Activated CD8-positive, alpha-beta T cell treated with anti-CD3 and anti-CD28 coated beads for 36 hours (primary cell): ENCODE results near the gene KRTAP5-9. TPM values are rescaled to one million over a fixed set of nuclear protein-coding genes. Genes with fewer than 3 reads are reported as not detected.
A peak's percentile ranks its signal among the peaks of the same experiment; 100 is the strongest.
"Not testable (repeated sequence)": the region's sequence is repeated elsewhere in the genome, so short reads cannot be mapped to it uniquely, and the experiment has no call there.

Experiments used
- ATAC-seq: fragments of 200-7000 bp; cut with Tn5 transposase; one replicate; pipeline ENCODE4 v1.10.0; 2021; ENCODE audit warnings: mild to moderate bottlenecking, moderate library complexity
- CTCF ChIA-PET: fragments of 350-600 bp; sonication (Branson Sonifier 250); formaldehyde crosslinking; loops from one replicate; lab custom pipeline; 2021; ENCODE audit warnings: antibody characterized with exemption; lab: Charles Lee
- POLR2A ChIA-PET: fragments of 350-600 bp; sonication (Branson Sonifier 250); formaldehyde crosslinking; loops from one replicate; lab custom pipeline; 2021; ENCODE audit warnings: antibody characterized with exemption; lab: Charles Lee
- DNase-seq: peaks from one replicate; pipeline ENCODE4 v3.0.0-alpha.2; 2020
- H3K27ac Mint-ChIP-seq: one replicate; pipeline ENCODE4 v1.8.0; 2021; ENCODE audit warnings: mild to moderate bottlenecking, mixed read lengths
- H3K27me3 Mint-ChIP-seq: one replicate; pipeline ENCODE4 v1.8.0; 2021; ENCODE audit warnings: mixed read lengths
- H3K36me3 Mint-ChIP-seq: one replicate; pipeline ENCODE4 v1.8.0; 2021; ENCODE audit warnings: low read depth, mixed read lengths
- H3K4me1 Mint-ChIP-seq: one replicate; pipeline ENCODE4 v1.8.0; 2021; ENCODE audit warnings: low read depth, mixed read lengths
- H3K4me3 Mint-ChIP-seq: one replicate; pipeline ENCODE4 v1.8.0; 2021; ENCODE audit warnings: mild to moderate bottlenecking, moderate library complexity, mixed read lengths
- H3K9me3 Mint-ChIP-seq: one replicate; pipeline ENCODE4 v1.8.0; 2021; ENCODE audit warnings: mixed read lengths
- intact Hi-C: fragments of 100-400 bp; cut with micrococcal nuclease; formaldehyde crosslinking; loops from one replicate; pipeline ENCODE4 v1.10.0; 2022
- total RNA-seq, 2 experiments: library from RNA; stranded (reverse); gene quantifications; one replicate each; pipeline ENCODE4 v1.2.3, GENCODE V29; 2021
- TF ChIP-seq, protein P1 (sequence below): fragments of 200-600 bp; IDR thresholded peaks from one replicate; pipeline ENCODE4 v1.8.0; 2022; ENCODE audit warnings: antibody characterized with exemption, mild to moderate bottlenecking

Gene KRTAP5-9
- total RNA-seq, 2 experiments from 2014 or later, result not detected

DNA sequence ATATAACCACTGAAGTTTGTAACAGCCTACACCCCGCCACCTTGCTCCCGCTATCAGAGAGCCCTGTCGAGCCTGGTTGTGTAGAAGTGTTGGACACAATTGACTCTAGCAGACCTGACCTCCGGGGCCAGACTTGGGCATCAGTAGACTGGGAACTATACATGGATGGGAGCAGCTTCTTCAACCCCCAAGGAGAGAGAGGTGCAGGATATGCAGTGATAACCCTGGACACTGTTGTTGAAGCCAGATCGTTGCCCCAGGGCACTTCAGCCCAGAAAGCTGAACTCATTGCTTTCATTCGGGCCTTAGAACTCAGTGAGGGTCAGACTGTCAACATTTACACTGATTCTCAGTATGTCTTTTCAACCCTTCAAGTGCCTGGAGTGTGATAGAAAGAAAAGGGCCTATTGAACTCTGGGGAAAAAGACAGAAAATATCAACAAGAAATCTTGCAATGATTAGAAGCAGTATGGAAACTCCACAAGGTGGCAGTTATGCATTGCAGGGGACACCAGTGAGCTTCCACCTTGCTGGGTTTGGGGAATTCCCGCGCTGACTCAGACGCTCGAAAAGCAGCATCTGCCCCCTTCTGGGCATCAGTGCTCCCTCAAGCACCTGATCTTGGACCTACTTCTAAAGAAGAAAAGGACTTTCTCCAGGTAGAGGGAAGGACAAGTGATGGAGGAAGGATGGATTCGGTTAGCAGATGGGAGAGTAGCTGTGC lies 40.8 kb downstream of the KRTAP5-9 start:
- DNase-seq, result peak; percentile 85
- TF ChIP-seq, protein P1, sequence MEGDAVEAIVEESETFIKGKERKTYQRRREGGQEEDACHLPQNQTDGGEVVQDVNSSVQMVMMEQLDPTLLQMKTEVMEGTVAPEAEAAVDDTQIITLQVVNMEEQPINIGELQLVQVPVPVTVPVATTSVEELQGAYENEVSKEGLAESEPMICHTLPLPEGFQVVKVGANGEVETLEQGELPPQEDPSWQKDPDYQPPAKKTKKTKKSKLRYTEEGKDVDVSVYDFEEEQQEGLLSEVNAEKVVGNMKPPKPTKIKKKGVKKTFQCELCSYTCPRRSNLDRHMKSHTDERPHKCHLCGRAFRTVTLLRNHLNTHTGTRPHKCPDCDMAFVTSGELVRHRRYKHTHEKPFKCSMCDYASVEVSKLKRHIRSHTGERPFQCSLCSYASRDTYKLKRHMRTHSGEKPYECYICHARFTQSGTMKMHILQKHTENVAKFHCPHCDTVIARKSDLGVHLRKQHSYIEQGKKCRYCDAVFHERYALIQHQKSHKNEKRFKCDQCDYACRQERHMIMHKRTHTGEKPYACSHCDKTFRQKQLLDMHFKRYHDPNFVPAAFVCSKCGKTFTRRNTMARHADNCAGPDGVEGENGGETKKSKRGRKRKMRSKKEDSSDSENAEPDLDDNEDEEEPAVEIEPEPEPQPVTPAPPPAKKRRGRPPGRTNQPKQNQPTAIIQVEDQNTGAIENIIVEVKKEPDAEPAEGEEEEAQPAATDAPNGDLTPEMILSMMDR, result peak; percentile 52
- H3K36me3 Mint-ChIP-seq, CTCF ChIA-PET, H3K4me1 Mint-ChIP-seq, ATAC-seq, intact Hi-C loops, H3K9me3 Mint-ChIP-seq, H3K27me3 Mint-ChIP-seq, POLR2A ChIA-PET, H3K4me3 Mint-ChIP-seq, H3K27ac Mint-ChIP-seq: not testable (repeated sequence)

DNA sequence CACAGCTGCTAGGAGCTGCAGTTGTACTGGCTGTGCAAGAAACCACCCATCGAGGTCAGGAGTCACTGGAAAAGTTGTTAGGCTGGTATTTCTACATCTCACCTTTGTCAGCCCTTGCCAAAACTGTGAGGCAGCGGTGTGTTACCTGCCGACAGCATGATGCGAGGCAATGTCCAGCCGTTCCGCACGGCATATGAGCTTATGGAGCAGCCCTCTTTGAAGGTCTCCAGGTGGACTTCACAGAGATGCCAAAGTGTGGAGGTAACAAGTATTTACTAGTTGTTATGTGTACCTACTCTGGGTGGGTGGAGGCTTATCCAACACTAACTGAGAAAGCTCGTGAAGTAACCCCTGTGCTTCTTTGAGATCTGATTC lies 41.3 kb downstream of the KRTAP5-9 start:
- ATAC-seq, H3K9me3 Mint-ChIP-seq, intact Hi-C loops, H3K4me1 Mint-ChIP-seq, H3K27ac Mint-ChIP-seq, CTCF ChIA-PET, H3K4me3 Mint-ChIP-seq, H3K27me3 Mint-ChIP-seq, DNase-seq, POLR2A ChIA-PET, H3K36me3 Mint-ChIP-seq: not testable (repeated sequence)

Other genes with a start within 250 kb of the KRTAP5-9 start
- gene DHCR7, start 100.0 kb upstream of the KRTAP5-9 start, total RNA-seq, result 10 to 100 TPM; 66.4 to 68.9 TPM
- 100 to 1,000 TPM; 115 to 117 TPM for gene NADSYN1, start 95.2 kb upstream of the KRTAP5-9 start, total RNA-seq
- not detected for gene KRTAP5-7, start 21.2 kb upstream of the KRTAP5-9 start, total RNA-seq
- not detected for gene KRTAP5-8, start 10.4 kb upstream of the KRTAP5-9 start, total RNA-seq
- not detected for gene KRTAP5-10, start 17.1 kb downstream of the KRTAP5-9 start, total RNA-seq
- not detected for gene KRTAP5-11, start 34.5 kb downstream of the KRTAP5-9 start, total RNA-seq